Measurements from ENCODE around the gene CLIP1. TPM values are rescaled to one million over a fixed set of nuclear protein-coding genes. Genes with fewer than 3 reads are reported as not detected.
A peak's percentile ranks its signal among the peaks of the same experiment; 100 is the strongest.

CLIP1 gene
- total and polyA plus RNA-seq, 2 of the 13 experiments (the other 11 are each of a cell fraction or from before 2014, with no cell fraction given): 28.9 to 43.7 TPM

GRCh38 chr12:122235741-122236140, 186.7 kb downstream of the CLIP1 start:
- peak; percentile 76 for ATAC-seq
- POLR2A ChIA-PET: no interaction called here
- BruUV-seq (replicated peaks): no TSS peak
- Histone ChIP-seq H3K9me3 (ENCODE audit: low read length) (no peaks in the 10 kb centered on the region), H3K4me1 (ENCODE audit: insufficient read depth, low read length) (no peaks in the 10 kb centered on the region), H3K79me2 (ENCODE audit: insufficient read depth, low read length) (no peaks in the 10 kb centered on the region), H3K4me3 (replicated peaks in 1 of 3; ENCODE audit: insufficient read depth in 1 of 3, low read depth in 2 of 3, low read length in 3 of 3) (no peak overlapping the region), H2AFZ (ENCODE audit: low read length) (no peak overlapping the region), H3K36me3 (replicated peaks in 1 of 2; ENCODE audit: control insufficient read depth in 1 of 2, insufficient read depth in 2 of 2, low read length in 2 of 2) (peaks cover 6 to 49% of the 10 kb centered on the region in 2 experiments), H4K20me1 (ENCODE audit: insufficient read depth, low read length) (no peaks in the 10 kb centered on the region), H3K27ac (ENCODE audit: extremely low read length, insufficient read depth, low read length) (peak overlapping the region; percentile 50), H3K9ac (ENCODE audit: insufficient read depth, low read depth, low read length) (no peak overlapping the region), H3K4me2 (ENCODE audit: low read depth, low read length) (no peak overlapping the region), H3K27me3 (ENCODE audit: control insufficient read depth in 1 of 2, insufficient read depth in 2 of 2, low read length in 2 of 2) (no peaks in the 10 kb centered on the region)
- no peak for DNase-seq (ENCODE audit: low spot score)
- intact Hi-C loops (cut with micrococcal nuclease; ENCODE audit: unreplicated experiment) (no loop called here), in situ Hi-C loops (cut with HindIII; ENCODE audit: extremely low pct_ligation_motif_present, low pct_unique_long_range_greater_than_20kb) (no loop called here)
- TF ChIP-seq ZNF777 (CRISPR knock-in tag; IDR thresholded peaks at IDR 0.05) (no peak), HDAC2 (CRISPR knock-in tag; IDR thresholded peaks at IDR 0.05) (no peak), SKI (IDR thresholded peaks at IDR 0.05; ENCODE audit: partially characterized antibody) (peak; percentile 44), HDAC1 (CRISPR knock-in tag; IDR thresholded peaks at IDR 0.05) (0 out of 2 replicates have a peak, but pooled peaks have one; percentile 15), CEBPB (IDR thresholded peaks at IDR 0.05; ENCODE audit: borderline replicate concordance, low read depth, low read length) (peak; percentile 53; the same call in 1 of the 2 replicates), CERS6 (CRISPR knock-in tag; IDR thresholded peaks at IDR 0.05) (no peak), GLI4 (CRISPR knock-in tag; IDR thresholded peaks at IDR 0.05; ENCODE audit: borderline replicate concordance) (no peak), ZNF747 (CRISPR knock-in tag; IDR thresholded peaks at IDR 0.05; ENCODE audit: borderline replicate concordance) (no peak), ZNF549 (CRISPR knock-in tag; IDR thresholded peaks at IDR 0.05) (0 out of 2 replicates have a peak, but pooled peaks have one; percentile 44)
- TF ChIP-seq, protein P1, sequence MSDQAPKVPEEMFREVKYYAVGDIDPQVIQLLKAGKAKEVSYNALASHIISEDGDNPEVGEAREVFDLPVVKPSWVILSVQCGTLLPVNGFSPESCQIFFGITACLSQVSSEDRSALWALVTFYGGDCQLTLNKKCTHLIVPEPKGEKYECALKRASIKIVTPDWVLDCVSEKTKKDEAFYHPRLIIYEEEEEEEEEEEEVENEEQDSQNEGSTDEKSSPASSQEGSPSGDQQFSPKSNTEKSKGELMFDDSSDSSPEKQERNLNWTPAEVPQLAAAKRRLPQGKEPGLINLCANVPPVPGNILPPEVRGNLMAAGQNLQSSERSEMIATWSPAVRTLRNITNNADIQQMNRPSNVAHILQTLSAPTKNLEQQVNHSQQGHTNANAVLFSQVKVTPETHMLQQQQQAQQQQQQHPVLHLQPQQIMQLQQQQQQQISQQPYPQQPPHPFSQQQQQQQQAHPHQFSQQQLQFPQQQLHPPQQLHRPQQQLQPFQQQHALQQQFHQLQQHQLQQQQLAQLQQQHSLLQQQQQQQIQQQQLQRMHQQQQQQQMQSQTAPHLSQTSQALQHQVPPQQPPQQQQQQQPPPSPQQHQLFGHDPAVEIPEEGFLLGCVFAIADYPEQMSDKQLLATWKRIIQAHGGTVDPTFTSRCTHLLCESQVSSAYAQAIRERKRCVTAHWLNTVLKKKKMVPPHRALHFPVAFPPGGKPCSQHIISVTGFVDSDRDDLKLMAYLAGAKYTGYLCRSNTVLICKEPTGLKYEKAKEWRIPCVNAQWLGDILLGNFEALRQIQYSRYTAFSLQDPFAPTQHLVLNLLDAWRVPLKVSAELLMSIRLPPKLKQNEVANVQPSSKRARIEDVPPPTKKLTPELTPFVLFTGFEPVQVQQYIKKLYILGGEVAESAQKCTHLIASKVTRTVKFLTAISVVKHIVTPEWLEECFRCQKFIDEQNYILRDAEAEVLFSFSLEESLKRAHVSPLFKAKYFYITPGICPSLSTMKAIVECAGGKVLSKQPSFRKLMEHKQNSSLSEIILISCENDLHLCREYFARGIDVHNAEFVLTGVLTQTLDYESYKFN (CRISPR knock-in tag; conservative IDR thresholded peaks at IDR 0.05): peak; percentile 59
- TF ChIP-seq, protein P2, sequence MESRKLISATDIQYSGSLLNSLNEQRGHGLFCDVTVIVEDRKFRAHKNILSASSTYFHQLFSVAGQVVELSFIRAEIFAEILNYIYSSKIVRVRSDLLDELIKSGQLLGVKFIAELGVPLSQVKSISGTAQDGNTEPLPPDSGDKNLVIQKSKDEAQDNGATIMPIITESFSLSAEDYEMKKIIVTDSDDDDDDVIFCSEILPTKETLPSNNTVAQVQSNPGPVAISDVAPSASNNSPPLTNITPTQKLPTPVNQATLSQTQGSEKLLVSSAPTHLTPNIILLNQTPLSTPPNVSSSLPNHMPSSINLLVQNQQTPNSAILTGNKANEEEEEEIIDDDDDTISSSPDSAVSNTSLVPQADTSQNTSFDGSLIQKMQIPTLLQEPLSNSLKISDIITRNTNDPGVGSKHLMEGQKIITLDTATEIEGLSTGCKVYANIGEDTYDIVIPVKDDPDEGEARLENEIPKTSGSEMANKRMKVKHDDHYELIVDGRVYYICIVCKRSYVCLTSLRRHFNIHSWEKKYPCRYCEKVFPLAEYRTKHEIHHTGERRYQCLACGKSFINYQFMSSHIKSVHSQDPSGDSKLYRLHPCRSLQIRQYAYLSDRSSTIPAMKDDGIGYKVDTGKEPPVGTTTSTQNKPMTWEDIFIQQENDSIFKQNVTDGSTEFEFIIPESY (CRISPR knock-in tag; IDR thresholded peaks at IDR 0.05): 0 out of 2 replicates have a peak, but pooled peaks have one; percentile 38
- TF ChIP-seq, protein P3, sequence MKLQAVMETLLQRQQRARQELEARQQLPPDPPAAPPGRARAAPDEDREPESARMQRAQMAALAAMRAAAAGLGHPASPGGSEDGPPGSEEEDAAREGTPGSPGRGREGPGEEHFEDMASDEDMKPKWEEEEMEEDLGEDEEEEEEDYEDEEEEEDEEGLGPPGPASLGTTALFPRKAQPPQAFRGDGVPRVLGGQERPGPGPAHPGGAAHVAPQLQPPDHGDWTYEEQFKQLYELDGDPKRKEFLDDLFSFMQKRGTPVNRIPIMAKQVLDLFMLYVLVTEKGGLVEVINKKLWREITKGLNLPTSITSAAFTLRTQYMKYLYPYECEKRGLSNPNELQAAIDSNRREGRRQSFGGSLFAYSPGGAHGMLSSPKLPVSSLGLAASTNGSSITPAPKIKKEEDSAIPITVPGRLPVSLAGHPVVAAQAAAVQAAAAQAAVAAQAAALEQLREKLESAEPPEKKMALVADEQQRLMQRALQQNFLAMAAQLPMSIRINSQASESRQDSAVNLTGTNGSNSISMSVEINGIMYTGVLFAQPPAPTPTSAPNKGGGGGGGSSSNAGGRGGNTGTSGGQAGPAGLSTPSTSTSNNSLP (IDR thresholded peaks at IDR 0.05; ENCODE audit: low read depth, low read length): peak; percentile 48; the same call in 1 of the 2 replicates
- FAIRE-seq: peak; percentile 34
- WGBS (ENCODE audit: low lambda C conversion rate): 72% methylated on average over 7 of the region's 7 CpGs
- CTCF ChIA-PET (ENCODE audit: low intra/inter-chr PET ratio, low total read pairs): no interaction called here
